Measurements from ENCODE around the gene DNAJC22.
A peak's percentile ranks its signal among the peaks of the same experiment; 100 is the strongest.
"Not testable (repeated sequence)": the region's sequence is repeated elsewhere in the genome, so short reads cannot be mapped to it uniquely, and the experiment has no call there.

DNAJC22 gene

DNA sequence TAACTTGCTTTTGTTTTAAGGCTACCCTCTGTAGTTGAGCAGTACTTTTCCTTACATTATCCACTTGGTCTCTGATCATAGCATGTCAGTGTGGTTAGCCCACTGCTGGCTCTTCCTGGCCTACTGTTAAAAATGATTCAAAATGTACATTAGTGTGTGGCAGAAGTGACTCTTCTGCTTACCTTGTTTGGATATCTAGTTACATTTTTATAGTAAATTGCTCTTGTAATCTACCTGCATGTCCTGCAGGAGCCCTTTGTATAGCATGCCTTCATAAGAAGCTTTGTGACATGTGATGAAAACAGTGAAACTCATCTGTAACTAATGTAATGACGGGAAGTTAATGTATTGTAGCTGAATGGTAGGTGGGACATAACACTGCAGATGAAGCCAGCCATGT, 28.7 kb downstream of the DNAJC22 start:
- peak; percentile 31 for DNase-seq

DNA sequence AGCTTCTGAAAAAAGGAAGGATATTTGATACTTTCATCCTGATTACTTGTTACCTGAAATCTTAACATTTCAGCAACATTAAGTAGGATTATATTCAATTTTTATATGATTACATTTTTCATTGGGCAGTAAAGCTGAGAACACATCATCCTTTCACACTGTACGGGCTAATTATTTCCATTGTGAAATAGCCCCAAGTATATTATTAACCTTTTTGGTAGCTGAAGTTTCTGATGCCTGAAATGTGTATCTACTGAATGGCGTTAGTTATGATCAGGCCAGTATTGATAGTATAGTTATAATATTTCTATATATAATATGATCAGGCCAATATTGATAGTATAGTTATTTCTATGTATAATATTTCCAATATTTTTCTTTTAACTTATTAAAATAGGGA, 30.7 kb downstream of the DNAJC22 start:
- no peak for DNase-seq

DNA sequence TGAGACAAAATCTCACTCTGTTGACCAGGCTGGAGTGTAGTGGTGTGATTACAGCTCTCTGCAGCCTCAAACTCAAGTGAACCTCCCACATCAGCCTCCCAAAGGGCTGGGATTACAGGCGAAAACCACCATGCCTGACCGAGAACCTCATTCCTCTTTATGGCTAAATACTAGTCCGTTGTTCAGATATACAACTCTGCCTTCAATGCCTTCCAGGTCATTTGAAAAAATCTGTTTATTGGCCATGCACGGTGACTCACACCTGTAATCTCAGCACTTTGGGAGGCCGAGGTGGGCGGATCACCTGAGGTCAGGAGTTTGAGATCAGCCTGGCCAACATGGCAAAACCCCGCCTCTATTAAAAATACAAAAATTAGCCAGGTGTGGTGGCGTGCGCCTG, 33.5 kb downstream of the DNAJC22 start:
- DNase-seq: not testable (repeated sequence)

DNA sequence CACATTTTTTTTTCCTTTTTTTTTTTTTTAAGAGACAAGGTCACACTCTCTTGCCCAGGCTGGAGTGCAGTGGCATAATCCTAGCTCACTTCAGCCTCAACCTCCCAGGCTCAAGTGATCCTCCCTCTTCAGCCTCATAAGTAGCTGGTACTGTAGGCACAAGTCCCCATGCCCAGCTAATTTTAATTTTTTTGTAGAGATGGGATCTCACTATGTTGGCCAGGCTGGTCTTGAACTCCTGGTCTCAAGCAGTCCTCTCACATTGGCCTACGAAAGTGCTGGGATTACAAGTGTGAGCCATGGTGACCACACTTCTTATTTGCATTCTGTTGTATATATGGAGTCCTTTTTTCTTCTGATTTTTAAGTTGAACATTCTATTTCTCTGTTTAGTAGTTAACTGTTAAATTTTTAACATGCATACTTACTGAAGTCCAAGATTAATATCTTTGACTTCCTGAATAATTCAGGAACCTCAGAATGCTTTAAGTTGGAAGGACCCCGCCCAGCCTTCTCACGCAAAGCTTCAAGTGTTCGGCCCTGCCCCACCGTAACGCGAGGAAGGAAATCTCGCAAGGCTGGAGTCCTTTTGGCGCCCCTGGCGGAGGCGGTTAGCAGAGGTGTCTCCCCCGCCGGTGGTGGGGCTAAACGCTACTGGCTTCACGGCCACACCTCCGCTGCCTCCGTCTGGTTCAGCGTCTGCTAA, 42.1 kb downstream of the DNAJC22 start:
- DNase-seq: no peak

DNA sequence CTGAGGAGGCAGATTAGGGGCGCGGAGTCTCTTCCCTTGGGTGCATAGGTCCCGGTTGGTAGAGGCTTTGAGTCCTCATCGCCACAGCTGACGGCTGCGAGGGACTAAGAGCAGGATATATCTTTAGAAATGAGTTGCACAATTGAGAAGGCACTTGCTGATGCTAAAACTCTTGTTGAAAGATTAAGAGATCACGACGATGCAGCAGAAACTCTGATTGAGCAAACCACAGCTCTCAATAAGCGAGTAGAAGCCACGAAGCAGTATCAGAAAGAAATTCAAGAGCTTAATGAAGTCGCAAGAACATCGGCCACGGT, 42.7 kb downstream of the DNAJC22 start:
- DNase-seq: no peak

DNA sequence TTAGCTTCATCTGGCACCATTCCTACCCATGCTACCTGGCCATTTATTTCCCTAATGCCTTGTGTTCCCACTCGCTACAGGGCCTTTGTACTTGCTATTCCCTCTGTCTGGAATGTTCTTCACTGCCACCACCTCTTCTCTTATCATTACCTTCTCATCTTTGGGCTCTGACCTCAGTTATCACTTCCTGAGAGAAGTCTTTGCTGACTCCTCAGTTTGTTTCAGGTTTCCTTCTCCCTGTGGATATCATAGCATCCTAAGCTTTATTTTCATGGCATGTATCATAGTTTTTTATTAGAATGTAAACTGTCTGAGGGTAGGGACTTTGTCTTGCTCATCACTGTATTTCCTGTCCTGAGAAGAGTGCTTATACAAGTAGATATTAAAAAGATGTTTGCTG, 50.3 kb downstream of the DNAJC22 start:
- no peak for DNase-seq

DNA sequence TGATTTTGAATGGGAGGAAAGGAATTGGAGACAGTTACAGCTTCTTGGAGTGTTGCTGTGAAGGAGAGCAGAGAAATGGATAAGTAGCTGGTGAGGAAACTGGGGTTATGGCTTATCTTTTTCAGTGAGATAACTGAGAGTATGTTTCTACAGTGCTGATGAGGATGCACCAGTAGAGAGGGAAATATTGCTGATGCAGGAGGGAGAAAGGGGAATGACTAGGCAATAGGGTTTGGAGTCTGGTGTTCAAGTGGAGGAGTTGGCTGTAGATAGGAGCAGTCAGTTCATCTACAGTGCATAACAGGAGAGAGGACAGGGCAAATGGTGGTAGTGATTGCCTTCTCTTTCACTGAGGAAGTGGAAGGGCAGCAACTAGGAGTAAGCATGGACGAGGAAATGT, 53.6 kb downstream of the DNAJC22 start:
- no peak for DNase-seq

Data from NCI-H69 (cell line).